ENCODE data around the gene SCNM1.
"Not testable (repeated sequence)": the region's sequence is repeated elsewhere in the genome, so short reads cannot be mapped to it uniquely, and the experiment has no call there.

The SCNM1 gene

GRCh38 chr1:151193856-151194255, 27.9 kb downstream of the SCNM1 start:
- DNase-seq (ENCODE audit: low read depth): no peak
- TF ChIP-seq CTCF (IDR thresholded peaks at IDR 0.05; ENCODE audit: low read depth, low read length, missing control alignments): no peak
- H3K4me3 ChIP-seq (ENCODE audit: low read depth, low read length): no peak overlapping the region

GRCh38 chr1:151194894-151195594, 29.1 kb downstream of the SCNM1 start:
- not testable (repeated sequence) for DNase-seq (ENCODE audit: low read depth)

GRCh38 chr1:151196292-151196800, 30.4 kb downstream of the SCNM1 start:
- peak overlapping the region; percentile 42 for H3K4me3 ChIP-seq (ENCODE audit: low read depth, low read length)
- peak; percentile 50 for DNase-seq (ENCODE audit: low read depth)
- TF ChIP-seq CTCF (IDR thresholded peaks at IDR 0.05; ENCODE audit: low read depth, low read length, missing control alignments): peak; percentile 43

More at GRCh38 chr1:151194894-151195594, 29.1 kb downstream of the SCNM1 start:
- H3K4me3 ChIP-seq (ENCODE audit: low read depth, low read length): not testable (repeated sequence)

GRCh38 chr1:151197863-151198253, 31.9 kb downstream of the SCNM1 start:
- TF ChIP-seq CTCF (IDR thresholded peaks at IDR 0.05; ENCODE audit: low read depth, low read length, missing control alignments): no peak
- no peak for DNase-seq (ENCODE audit: low read depth)
- peak overlapping the region; percentile 87 for H3K4me3 ChIP-seq (ENCODE audit: low read depth, low read length)

GRCh38 chr1:151198254-151199127, 32.5 kb downstream of the SCNM1 start, which contains the start of gene PIP5K1A:
Gene PIP5K1A, plus strand, starts transcription at chr1:151198552. Its CDS starts 445 bp downstream, at chr1:151198997.
- no peak for TF ChIP-seq CTCF (IDR thresholded peaks at IDR 0.05; ENCODE audit: low read depth, low read length, missing control alignments)
- DNase-seq (ENCODE audit: low read depth): peak; percentile 97
- peak within 1 kb of the TSS; percentile 87 for H3K4me3 ChIP-seq (ENCODE audit: low read depth, low read length)

GRCh38 chr1:151199873-151200581, 34.1 kb downstream of the SCNM1 start:
- DNase-seq (ENCODE audit: low read depth): no peak
- TF ChIP-seq CTCF (IDR thresholded peaks at IDR 0.05; ENCODE audit: low read depth, low read length, missing control alignments): no peak
- H3K4me3 ChIP-seq (ENCODE audit: low read depth, low read length): peak overlapping the region; percentile 87

- DNase-seq (ENCODE audit: low read depth); H3K4me3 ChIP-seq (ENCODE audit: low read depth, low read length): not testable (repeated sequence)
Observed at GRCh38 chr1:151205381-151205965, 39.5 kb downstream of the SCNM1 start.
